K562 (cell line): ENCODE results near the gene GRIK1.

Experiments used
- ADNP ChIP-seq: fragments of 200-800 bp; sonication (Bioruptor generic); IDR thresholded peaks from 2 replicates; pipeline ENCODE4 v1.6.1; 2016; ENCODE audit warnings: missing genetic modification characterization, missing compliant biosample characterization
- ATF3 ChIP-seq, 2 experiments: fragments of 450-650 bp in 1 of 2; sonication (generic) in 1 of 2; formaldehyde crosslinking in 1 of 2; IDR thresholded peaks in 1 of 2; conservative IDR thresholded peaks in 1 of 2; 2 replicates each; pipeline versions ENCODE4 v1.6.1 to v1.8.1; 2016 to 2023; ENCODE audit warnings: mild to moderate bottlenecking in 2 of 2, moderate library complexity in 2 of 2, inconsistent platforms in 1 of 2, missing genetic modification reagents in 1 of 2
- CBX8 ChIP-seq: fragments of 200-600 bp; sonication (generic); IDR thresholded peaks from 2 replicates; pipeline ENCODE4 v1.6.1; 2012; ENCODE audit warnings: borderline replicate concordance, mixed run types, low read depth, mild to moderate bottlenecking, moderate library complexity, mixed read lengths, low read length, control low read depth, inconsistent platforms; ENCODE audit not compliant: poor library complexity, severe bottlenecking; ENCODE audit errors: extremely low read depth
- ELF2 ChIP-seq: fragments of 250-450 bp; sonication (Bioruptor Pico); IDR thresholded peaks from 2 replicates; pipeline ENCODE4 v1.5.0; 2021; ENCODE audit warnings: mild to moderate bottlenecking
- HNRNPK ChIP-seq: fragments of 200-400 bp; formaldehyde crosslinking; IDR thresholded peaks from one replicate; pipeline ENCODE4 v1.6.1; 2018; ENCODE audit warnings: mild to moderate bottlenecking, low read depth, low read length; ENCODE audit not compliant: poor library complexity, severe bottlenecking
- NFIC ChIP-seq: fragments of 450-650 bp; IDR thresholded peaks from 2 replicates; pipeline ENCODE4 v1.6.1; 2017; ENCODE audit warnings: mild to moderate bottlenecking, inconsistent platforms
- POLR2A ChIP-seq: fragments of 450-650 bp; conservative IDR thresholded peaks from 2 replicates; pipeline ENCODE4 v1.6.1; 2016
- REST ChIP-seq, 2 experiments: fragments of 450-650 bp; formaldehyde crosslinking in 1 of 2; IDR thresholded peaks; 2 replicates each; pipeline versions ENCODE4 v1.4.0 to v1.6.1; 2014 to 2020; ENCODE audit warnings: mild to moderate bottlenecking in 2 of 2, borderline replicate concordance in 1 of 2, low read depth in 1 of 2
- TCF7 ChIP-seq: sonication (generic); IDR thresholded peaks from 2 replicates; pipeline ENCODE4 v1.6.1; 2016; ENCODE audit warnings: antibody characterized with exemption, borderline replicate concordance
- U2AF1 ChIP-seq: fragments of 200-400 bp; formaldehyde crosslinking; optimal IDR thresholded peaks from 2 replicates; pipeline ENCODE3; 2017; ENCODE audit warnings: mild to moderate bottlenecking, low read depth, low read length, moderate library complexity
- ZNF274 ChIP-seq: IDR thresholded peaks from 2 replicates; pipeline ENCODE4 v1.6.1; 2011; ENCODE audit warnings: low read depth, mild to moderate bottlenecking, low read length, moderate library complexity, borderline replicate concordance
- TF ChIP-seq, protein P1 (sequence below), 3 experiments: IDR thresholded peaks in 2 of 3; conservative IDR thresholded peaks in 1 of 3; 2 replicates each; pipeline ENCODE4 v1.5.1; 2011 to 2012; ENCODE audit warnings: low read length in 3 of 3, mild to moderate bottlenecking in 3 of 3, control low read depth in 2 of 3, improper control_type of control experiment in 1 of 3, inconsistent platforms in 1 of 3, low read depth in 1 of 3, mixed read lengths in 1 of 3, moderate library complexity in 1 of 3; ENCODE audit not compliant: insufficient read depth in 2 of 3

GRCh38 chr21:29689753-29690152, 250.0 kb downstream of the GRIK1 start:
- no peak for TF ChIP-seq U2AF1
- no peak for TF ChIP-seq POLR2A
- no peak for TF ChIP-seq HNRNPK
- TF ChIP-seq, protein P1, sequence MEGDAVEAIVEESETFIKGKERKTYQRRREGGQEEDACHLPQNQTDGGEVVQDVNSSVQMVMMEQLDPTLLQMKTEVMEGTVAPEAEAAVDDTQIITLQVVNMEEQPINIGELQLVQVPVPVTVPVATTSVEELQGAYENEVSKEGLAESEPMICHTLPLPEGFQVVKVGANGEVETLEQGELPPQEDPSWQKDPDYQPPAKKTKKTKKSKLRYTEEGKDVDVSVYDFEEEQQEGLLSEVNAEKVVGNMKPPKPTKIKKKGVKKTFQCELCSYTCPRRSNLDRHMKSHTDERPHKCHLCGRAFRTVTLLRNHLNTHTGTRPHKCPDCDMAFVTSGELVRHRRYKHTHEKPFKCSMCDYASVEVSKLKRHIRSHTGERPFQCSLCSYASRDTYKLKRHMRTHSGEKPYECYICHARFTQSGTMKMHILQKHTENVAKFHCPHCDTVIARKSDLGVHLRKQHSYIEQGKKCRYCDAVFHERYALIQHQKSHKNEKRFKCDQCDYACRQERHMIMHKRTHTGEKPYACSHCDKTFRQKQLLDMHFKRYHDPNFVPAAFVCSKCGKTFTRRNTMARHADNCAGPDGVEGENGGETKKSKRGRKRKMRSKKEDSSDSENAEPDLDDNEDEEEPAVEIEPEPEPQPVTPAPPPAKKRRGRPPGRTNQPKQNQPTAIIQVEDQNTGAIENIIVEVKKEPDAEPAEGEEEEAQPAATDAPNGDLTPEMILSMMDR (IDR thresholded peaks at IDR 0.05 in 2 of 3, conservative IDR thresholded peaks at IDR 0.05 in 1 of 3; ENCODE audit: insufficient read depth in 2 of 3, low read depth in 1 of 3, low read length in 3 of 3) = no peak
- TF ChIP-seq CBX8 = no peak
- TF ChIP-seq ZNF274 = no peak
- TF ChIP-seq ADNP (tag) = no peak
- no peak for TF ChIP-seq NFIC
- TF ChIP-seq ELF2 (CRISPR knock-in tag) = no peak
- TF ChIP-seq TCF7 = no peak
- no peak for TF ChIP-seq ATF3 (IDR thresholded peaks at IDR 0.05)
- no peak for TF ChIP-seq ATF3 (CRISPR knock-in tag; conservative IDR thresholded peaks at IDR 0.05)
- TF ChIP-seq REST (IDR thresholded peaks at IDR 0.05; ENCODE audit: borderline replicate concordance) = no peak
- TF ChIP-seq REST (CRISPR knock-in tag; IDR thresholded peaks at IDR 0.05; ENCODE audit: low read depth) = no peak
